ENCODE measurements around the gene SUPT20H. TPM values are rescaled to one million over a fixed set of nuclear protein-coding genes. Genes with fewer than 3 reads are reported as not detected.

The SUPT20H gene
- total RNA-seq, 1 donor from 2014 or later: 56.1 TPM

Other genes with a start within 250 kb of the SUPT20H start
- 6.3 TPM for gene RFXAP, start 240.5 kb downstream of the SUPT20H start, total RNA-seq (ENCODE audit: unreplicated experiment)
- 0.26 TPM for gene SMAD9, start 139.4 kb downstream of the SUPT20H start, total RNA-seq (ENCODE audit: unreplicated experiment)
- gene ALG5, start 60.3 kb downstream of the SUPT20H start, total RNA-seq (ENCODE audit: unreplicated experiment): 22.0 TPM
- gene EXOSC8, start 58.9 kb downstream of the SUPT20H start, total RNA-seq (ENCODE audit: unreplicated experiment): 38.1 TPM
- gene CSNK1A1L, start 46.0 kb upstream of the SUPT20H start, total RNA-seq (ENCODE audit: unreplicated experiment): not detected

All from endothelial cell (in vitro differentiated cells).